NCI-H2029 (cell line): ENCODE data around the gene HMGCS1.
"Not testable (repeated sequence)": the region's sequence is repeated elsewhere in the genome, so short reads cannot be mapped to it uniquely, and the experiment has no call there.

ENCODE experiments used
- DNase-seq: peaks from one replicate; lab custom pipeline; 2025; lab: John Stamatoyannopoulos, UW

Gene HMGCS1

DNA sequence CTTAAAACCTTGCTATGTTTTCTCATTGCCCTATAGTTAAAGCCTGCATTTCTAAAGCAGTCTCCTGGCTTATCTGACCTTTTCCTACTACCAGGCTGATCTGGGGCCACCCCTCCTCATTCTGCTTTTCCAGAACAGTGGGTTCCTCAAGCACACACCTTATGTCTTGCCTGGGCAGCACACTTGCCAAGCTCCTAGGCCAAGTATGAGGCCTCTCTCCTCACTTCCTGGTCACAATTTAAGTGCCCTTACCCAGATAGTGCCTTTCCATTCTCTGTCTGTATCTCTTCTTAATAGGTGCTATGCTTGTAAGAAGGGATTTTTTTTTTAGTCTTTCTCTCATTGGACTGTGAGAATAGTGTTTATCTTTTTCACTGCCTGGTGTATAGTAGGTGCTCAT lies 39.7 kb downstream of the HMGCS1 start:
- no peak for DNase-seq

DNA sequence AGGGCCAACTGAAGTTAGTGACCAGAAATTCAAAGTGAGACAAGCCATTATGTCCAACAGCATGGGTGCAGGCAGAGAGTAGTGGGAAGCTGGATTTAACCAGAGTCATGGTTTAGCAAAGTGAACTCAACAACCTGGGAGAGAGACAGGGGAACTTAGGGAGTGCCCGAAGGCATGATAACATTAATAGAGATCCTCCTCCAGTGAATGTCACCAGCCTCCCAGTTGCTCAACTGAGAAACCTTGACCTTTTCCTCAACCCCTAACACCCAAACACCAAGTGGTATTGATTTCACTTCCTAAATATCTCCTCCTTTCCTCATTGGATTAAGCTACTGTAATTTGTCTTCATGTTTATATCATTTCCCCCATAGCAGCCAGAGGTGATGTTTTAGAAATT lies 42.6 kb downstream of the HMGCS1 start:
- no peak for DNase-seq

DNA sequence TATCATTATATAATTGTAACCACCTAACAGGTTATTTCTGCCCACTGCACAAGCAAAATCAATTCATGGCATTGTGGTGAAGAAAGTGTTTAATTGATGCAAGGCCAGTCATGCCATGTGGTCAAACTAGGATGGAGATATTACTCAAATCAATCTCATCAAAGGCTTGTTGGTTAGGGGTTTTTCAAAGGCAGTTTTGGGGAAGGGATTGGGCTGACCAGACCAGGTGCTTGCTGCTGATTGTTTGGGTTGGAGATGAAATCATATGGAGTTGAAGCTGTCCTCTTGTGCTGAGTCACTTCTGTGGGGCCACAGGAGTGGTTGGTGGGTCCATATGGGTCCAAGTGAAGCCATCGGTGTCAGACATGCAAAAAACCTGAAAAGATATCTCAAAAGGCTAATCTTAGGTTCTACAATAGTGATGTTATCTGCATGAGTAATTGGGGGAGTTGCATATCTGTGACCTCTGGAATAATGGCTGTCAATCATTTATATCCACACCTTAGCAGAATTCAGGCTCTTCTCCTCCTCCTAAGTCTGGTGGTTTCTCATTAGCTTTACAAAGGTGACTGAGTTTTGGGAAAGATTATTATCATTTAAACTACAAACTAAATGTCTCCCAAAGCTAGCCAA lies 44.9 kb downstream of the HMGCS1 start:
- no peak for DNase-seq

DNA sequence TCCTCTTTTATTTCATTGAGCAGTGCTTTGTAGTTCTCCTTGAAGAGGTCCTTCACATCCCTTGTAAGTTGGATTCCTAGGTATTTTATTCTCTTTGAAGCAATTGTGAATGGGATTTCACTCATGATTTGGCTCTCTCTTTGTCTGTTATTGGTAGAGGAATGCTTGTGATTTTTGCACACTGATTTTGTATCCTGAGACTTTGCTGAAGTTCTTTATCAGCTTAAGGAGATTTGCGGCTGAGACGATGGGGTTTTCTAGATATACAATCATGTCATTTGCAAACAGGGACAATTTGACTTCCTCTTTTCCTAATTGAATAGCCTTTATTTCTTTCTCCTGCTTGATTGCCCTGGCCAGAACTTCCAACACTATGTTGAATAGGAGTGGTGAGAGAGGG lies 50.9 kb downstream of the HMGCS1 start:
- not testable (repeated sequence) for DNase-seq

DNA sequence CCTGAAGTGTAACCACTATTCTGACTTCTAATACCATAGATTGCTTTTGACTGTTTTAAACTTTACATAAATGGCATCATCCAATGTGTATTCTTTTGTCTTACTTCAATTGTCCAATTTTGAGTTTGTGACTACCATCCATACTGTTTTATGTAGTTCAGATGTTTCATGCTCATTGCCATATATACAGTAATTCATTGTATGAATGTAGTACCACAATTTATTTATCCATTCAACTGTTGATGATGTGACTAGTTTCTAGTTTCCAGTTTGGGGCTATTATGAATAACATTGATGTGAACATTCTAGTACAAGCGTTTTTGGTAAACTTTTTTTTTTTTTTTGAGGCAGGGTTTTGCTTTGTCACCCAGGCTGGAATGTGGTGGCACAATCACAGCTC lies 55.1 kb downstream of the HMGCS1 start:
- no peak for DNase-seq

DNA sequence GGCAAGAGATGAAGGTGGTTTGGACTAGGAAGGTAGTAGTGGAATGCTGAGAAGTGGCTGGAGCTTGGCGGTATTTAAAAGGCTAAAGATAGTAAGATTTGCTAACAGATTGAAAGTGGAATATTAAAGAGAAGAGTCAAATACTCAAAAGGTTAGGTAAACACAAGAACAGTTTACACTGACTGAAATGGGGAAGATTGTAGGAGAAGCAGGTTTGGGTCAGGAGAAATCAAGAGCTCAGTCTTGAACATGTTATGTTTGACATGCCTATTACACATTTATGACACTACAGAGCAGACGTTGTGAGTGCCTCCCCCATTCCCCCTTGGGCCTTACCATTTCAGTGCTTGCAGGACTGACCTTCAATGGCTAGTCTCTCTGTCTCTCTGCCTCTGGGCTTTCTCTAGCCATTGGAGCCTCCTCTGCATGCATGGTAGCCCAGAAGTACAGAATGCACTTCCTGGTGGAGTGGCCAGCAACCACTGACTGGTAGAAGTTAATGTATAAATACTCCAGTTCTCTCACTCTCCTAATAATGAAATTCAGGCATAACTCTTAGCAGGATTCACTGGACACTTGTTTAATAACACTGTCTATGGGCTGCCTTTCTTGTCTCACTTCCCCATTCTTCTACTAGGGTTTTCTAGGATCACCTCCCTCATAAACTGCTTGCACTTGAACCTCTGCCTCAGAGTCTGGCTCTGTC lies 56.8 kb downstream of the HMGCS1 start:
- no peak for DNase-seq

DNA sequence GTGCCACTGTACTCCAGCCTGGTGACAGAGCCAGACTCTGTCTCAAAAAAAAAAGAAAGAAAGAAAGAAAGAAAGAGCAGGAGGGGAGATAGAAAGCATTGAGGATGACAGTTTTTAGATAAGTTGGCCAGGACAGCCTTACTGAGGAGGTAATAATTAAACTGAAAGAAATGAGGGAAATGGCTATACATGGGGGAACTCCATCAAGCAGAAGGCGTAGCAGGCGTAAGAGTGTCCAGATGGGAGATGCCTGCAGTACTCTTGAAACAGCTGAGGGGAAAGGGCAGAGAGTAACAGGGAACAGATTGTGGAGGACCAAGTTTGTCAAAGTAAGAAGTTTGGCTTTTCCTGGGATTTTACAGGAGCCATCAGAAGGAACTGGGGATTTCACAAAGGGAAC lies 57.5 kb downstream of the HMGCS1 start:
- DNase-seq: no peak

DNA sequence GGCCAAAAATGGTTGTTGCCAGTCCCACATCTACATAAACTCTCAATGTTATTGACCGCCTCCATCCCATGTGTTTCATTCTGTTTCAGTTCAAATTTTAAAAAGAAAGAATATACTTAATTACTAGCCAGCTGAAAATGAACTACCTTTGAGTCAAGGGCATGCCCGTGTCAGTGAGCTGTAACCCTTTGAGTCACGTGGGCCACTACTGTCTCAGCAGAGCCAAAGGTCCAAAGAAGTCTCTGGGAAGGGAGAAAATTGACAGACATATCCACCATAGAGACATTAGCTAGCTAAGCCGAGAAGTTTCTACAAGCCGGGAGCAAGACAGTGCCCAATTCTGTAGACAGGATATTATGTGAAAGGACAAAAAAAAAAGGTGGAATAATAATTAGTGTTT lies 61.5 kb downstream of the HMGCS1 start:
- DNase-seq: no peak

DNA sequence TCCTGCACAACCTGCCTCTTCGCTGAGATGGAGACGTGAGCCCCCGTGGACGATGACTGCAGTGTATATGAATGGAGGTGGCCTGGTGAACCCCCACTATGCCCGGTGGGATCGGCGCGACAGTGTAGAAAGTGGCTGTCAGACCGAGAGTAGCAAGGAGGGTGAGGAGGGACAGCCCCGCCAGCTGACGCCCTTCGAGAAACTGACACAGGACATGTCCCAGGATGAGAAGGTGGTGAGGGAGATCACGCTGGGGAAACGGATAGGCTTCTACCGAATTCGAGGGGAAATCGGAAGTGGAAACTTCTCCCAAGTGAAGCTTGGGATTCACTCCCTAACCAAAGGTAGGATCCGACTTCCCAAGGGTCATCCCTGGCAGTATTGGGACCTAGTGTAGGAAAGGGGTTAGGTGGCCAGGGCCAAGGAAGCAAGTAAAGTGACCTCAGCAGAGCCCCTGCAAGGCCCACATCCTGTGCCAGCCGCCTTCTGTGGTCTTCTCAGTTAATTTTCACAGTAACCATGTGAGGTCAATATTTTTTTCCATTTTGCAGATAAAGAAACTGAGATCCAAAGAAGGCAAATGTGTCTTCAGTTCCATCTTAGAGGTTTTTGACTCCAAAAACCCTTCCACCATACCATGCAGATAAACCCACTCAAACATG lies 67.4 kb downstream of the HMGCS1 start:
- DNase-seq: no peak

DNA sequence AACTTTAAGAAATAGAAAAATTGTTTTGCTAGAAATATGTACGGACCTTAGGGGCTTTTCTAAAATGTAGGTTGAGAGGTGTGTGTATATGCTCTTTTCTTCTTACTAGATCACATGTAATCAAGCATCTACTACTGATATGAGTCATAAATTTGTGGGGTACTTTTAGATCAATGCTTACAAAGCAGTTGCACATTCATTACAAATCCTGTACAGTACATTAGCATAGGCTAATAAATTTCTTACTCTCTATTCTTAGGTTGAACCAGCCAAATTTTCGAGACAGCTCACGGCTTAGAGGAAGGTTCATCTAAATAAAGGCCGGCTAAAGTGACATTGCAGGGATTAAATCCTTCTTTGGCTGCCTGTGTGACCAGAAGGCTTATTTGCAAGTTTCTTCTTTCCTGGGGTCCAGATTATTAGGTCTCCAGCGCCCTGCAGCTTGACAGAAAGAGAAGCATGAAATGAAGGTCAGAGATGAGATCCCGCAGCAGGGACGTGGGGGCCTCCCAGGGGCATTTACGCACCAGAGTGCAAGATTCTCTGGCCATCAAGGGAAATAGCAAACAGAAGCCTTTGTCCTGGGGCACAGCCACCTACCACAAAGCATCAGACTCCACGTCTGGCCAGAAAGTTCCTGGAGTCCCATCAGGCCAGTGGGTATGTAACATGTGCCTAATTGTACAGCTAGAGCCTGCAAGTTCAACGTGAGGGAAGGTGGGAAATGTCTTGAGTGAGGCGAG lies 68.2 kb downstream of the HMGCS1 start:
- DNase-seq: no peak

DNA sequence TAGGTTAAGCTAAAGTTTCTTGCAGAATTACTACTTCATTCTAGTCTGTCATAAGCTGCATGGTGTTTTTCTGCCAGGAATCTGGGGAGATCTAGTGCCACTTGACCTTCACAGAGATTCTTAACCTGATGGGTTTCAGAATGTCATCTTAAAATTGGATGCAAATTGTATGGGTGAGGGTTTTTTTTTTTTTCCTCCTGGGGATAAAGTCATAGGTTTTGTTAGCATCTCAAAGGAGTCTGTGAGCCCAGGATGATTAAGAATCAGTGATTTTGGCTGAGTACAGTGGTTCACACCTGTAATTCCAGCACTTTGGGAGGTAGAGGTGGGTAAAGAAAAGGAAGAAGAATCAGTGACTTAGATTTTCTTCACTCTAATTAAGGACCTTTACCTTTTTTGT lies 69.9 kb downstream of the HMGCS1 start:
- no peak for DNase-seq

DNA sequence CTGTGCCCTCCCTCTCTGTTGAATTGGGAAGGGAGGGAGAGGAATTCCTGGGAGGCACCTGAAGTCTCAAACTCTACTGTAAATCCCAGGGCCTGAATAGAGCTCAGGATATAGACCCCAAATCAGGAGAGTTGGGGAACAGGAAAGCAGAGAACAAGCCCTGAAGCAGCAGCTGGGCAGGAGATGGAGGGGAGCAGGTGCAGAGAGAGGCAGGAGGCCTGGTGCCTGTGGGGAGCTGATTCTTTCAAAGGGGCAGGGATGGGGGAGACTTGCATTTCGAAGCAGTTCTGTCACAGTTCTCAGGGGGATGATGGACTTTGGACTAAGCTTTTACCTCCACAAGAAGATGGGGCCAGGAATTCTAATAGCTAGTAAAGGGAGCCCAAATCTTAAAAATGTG lies 71.0 kb downstream of the HMGCS1 start:
- DNase-seq: no peak
